Measurements from ENCODE around the gene MBD3.

GRCh38 chr19:1556390-1557070 is 36.1 kb downstream of the MBD3 start:
- TF ChIP-seq CTCF (IDR thresholded peaks at IDR 0.05; ENCODE audit: low read depth, low read length) (no peak), MYC (IDR thresholded peaks at IDR 0.05; ENCODE audit: low read depth, low read length) (no peak), POLR2A (IDR thresholded peaks at IDR 0.05; ENCODE audit: extremely low read depth, insufficient read length) (no peak)

All from NB4 (cell line).